NCI-H1105 treated with DMSO at 0.1 percent for 48 hours (cell line): ENCODE measurements around the gene KCNK1.
"Not testable (repeated sequence)": the region's sequence is repeated elsewhere in the genome, so short reads cannot be mapped to it uniquely, and the experiment has no call there.

Source experiments
- DNase-seq: peaks from one replicate; lab custom pipeline; 2025; lab: John Stamatoyannopoulos, UW

Gene KCNK1

DNA sequence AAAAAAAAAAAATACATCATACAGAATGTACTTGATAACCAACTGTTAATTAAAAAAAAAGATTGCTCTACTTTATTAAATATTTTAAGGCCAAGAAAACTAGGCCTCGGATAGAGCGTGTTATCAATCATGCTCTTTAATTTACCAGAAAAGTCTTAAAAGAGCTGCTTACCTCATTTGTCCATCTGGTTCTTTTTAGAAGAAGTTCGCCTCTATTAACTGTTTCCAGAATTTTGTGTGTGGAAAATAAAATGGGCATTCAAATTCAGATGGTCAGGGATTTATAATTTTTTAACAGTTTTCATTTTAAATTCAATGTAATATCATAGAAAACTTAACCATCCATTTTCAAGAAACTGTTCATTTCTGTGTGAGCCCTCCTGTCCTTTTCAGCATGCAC is 53.8 kb downstream of the KCNK1 start:
- DNase-seq = no peak

- DNase-seq = no peak
Observed at GRCh38 chr1:233668146-233668724, 54.3 kb downstream of the KCNK1 start.

- no peak for DNase-seq
Observed at GRCh38 chr1:233668725-233669294, 54.9 kb downstream of the KCNK1 start.

DNA sequence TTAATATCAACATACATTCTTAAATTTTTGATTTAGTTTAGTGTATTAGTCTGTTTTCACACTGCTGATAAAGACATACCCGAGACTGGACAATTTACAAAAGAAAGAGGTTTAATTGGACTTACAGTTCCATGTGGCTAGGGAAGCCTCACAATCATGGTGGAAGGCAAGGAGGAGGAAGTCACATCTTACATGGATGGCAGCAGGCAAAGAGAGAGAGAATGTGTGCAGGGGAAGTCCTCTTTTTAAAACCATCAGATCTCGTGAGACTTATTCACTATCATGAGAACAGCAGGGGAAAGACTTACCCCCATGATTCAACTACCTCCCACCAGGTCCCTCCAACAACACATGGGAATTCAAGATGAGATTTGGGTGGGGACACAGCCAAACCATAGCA is 56.5 kb downstream of the KCNK1 start:
- DNase-seq = not testable (repeated sequence)

DNA sequence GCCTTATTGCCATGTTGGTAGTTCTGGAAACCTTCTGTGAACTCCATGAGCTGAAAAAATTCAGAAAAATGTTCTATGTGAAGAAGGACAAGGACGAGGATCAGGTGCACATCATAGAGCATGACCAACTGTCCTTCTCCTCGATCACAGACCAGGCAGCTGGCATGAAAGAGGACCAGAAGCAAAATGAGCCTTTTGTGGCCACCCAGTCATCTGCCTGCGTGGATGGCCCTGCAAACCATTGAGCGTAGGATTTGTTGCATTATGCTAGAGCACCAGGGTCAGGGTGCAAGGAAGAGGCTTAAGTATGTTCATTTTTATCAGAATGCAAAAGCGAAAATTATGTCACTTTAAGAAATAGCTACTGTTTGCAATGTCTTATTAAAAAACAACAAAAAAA is 57.4 kb downstream of the KCNK1 start:
- no peak for DNase-seq

DNA sequence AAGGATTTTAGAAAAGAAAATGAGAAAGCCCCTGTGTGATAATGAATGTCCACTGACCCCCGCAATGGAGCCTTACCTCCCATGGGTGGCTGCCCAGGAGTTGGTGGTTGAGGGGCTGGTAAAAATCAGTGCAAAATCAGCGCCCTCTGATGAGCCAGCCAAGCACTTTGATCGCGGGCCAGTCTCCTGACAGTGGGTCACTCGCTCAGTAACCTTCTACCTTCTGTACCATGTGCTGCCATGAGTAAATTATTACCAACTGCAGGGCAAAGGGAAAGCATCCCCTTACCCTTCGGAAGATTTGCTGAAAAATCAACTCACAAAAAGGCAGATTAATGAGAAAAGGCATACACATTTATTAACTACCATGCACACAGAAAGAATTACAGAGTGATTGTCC is 58.8 kb downstream of the KCNK1 start:
- no peak for DNase-seq

DNA sequence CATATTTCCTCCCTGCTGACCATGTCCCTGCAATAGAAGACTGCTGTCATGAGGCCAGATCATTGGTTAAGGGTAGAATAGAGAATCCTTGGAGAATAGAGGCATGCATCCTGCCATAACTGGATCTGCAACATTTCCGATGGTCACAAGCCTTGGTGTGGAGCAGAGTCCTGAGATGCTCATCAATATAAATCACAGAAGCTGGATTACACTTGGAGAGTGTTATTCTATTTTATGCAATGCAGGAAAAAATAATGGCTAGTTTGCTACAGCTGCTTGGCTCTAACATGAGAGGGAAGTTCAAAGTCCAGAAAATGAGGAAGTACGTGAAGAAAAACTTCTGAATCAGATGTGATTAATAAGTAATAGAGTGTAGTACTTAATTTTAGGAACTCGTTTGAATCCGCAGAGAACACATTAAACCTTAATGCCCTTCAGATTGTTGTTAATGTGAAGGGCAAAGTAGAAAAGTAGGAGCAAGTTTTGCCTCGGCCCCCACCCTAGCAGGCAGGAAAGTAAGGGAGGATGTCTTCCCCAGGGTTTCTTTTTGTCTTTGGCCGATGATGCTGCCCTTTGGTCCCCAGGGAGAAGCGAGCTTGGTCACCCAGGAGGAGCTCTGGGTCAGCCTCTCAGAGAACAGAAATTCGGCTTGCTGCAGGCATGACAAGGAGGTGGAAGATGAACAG is 59.5 kb downstream of the KCNK1 start:
- DNase-seq = no peak

GRCh38 chr1:233673947-233674431 is 60.1 kb downstream of the KCNK1 start:
- DNase-seq = no peak

DNA sequence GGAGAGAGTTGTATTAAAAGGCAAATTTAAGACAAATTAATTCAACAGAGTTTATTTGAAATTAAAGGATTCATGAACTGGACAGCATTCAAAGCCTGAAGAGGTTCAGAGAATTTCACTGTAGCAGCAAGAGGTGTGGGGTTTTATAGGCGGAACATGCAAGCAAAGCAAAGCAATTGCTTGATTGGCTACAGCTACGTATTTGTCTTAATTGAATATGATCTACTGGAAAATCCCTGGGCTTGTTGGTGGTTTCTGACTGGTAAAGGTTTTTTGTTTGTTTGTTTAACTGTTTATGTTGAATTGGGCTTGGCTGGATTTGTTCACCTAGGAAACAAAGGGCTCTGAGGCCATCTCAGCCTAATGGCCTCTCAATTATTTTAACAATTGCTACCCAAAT is 61.5 kb downstream of the KCNK1 start:
- no peak for DNase-seq

GRCh38 chr1:233675893-233676292 is 62.0 kb downstream of the KCNK1 start:
- no peak for DNase-seq

GRCh38 chr1:233677690-233678354 is 63.9 kb downstream of the KCNK1 start:
- no peak for DNase-seq

DNA sequence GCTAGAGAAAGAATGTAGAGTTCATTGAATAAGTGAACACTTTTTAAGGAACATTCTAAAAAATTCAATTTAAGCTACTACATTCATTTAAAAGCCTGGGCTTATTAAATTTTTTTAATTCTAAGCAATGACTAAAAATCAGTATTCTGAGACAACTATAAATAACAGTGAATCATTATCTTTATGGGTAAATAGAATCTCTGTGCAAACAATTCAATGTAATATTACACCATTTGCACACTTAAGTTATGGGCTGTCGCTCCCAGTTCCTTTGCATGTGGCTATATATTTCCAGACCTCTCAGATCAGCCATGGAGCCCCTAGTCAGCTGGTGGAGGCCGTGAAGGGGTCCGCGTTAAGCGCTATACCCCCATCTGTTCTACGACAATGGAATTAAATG is 65.1 kb downstream of the KCNK1 start:
- no peak for DNase-seq

DNA sequence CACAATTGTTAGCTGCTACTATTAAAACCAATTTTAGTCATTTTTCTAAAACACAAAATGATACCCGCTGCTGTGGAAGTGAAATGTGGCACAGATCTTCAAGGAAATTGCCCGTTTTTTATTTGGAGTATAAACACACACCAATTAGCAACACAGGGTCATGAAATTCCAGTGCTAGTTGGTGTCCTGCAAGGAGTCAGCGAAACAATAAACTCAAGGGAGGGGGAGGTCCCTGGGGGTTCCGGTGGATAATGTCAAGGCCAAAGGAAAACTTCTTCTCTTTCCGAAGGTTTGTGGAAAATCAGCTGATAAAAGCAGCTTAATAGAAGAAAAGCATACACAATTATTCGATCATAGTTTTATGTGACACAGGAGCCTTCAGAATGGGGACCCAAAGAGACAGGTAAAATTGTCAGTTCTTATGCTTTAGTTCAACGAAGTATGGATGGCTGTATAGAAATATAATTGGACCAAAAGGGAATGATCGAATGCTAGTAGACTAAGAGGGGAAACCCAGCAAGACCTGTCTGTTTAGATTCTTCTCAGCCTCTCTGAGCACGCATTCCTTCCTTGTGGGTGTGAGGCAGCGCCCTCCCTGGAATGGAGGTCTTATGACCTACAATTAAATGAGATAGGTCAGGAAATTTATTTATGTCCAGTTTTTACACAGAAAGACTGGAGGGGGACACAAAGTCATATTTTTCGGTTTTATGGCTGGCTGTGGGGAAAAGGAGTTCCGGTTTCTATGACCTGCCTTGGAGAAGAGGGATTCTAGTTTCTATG is 65.9 kb downstream of the KCNK1 start:
- no peak for DNase-seq

- DNase-seq = no peak
Observed at GRCh38 chr1:233681285-233681684, 67.4 kb downstream of the KCNK1 start.

DNA sequence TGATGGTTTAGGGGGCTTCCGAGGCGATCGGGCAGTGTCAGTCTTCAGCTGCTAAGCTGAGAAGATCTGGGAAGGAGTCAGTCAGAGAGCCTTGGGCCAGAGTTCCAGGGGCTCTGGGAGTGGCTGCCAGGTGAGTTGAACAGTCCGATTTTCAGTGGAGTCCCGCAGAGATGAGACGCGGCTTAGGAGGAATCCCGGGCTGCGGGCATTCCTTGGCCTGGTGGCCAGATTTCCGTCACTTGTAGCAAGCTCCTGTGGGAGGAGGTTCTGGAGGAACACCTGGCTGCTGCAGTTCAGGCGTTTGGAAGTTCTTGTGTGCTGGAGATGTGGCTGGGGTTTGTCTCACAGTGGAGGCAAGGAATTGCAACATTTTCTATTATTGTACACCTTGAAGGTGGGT is 72.7 kb downstream of the KCNK1 start:
- not testable (repeated sequence) for DNase-seq

DNA sequence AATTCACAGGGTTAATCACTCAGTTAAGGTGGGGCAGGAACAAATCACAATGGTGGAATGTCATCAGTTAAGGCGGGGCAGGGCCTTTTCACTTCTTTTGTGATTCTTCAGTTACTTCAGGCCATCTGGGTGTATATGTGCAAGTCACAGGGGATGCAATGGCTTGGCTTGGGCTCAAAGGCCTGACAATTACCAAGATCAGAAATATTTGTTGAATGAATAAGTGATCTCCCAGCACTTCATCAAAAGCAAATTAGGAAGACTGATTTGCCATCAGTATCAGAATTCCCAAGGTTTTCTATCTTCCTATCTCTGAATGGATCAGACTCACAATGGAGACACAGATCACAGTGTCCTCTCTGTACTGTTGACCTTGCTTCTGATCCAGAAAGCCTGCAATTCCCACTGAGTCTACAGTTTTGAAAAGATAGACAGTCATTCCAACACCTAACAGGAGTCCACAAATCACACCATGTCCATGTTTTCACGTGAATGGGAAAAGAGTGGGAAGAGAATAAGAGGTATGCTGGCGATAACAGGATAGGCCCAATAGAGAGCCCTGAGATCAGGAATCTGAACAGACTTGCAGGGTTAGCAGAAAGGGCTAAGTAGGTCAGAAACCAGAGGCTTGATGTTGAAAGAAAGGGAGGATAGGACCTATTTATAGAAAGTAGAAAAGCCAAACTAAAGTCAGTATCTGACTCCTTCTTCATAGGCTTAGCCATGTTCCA is 75.3 kb downstream of the KCNK1 start:
- DNase-seq = no peak

GRCh38 chr1:233689748-233690254 is 75.9 kb downstream of the KCNK1 start:
- DNase-seq = no peak

DNA sequence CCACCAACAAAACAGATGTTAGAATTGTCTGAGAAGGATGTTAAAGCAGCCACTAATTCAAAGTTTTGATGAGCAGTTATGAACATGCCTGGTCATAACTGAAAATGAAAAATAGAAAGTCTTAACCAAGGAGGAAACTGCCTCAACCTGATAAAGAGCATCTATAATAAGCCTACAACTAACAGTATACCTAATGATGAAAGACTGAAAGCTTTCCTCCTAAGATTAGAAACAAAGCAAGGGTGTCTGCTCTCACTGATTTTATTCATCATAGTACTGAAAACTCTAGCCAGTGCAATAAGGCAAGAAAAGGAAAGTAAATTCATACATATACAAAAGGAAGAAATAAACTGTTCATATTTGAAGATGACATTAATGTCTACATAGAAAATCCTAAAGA is 82.0 kb downstream of the KCNK1 start:
- no peak for DNase-seq

GRCh38 chr1:233700338-233700737 is 86.4 kb downstream of the KCNK1 start:
- DNase-seq = peak; percentile 84

DNA sequence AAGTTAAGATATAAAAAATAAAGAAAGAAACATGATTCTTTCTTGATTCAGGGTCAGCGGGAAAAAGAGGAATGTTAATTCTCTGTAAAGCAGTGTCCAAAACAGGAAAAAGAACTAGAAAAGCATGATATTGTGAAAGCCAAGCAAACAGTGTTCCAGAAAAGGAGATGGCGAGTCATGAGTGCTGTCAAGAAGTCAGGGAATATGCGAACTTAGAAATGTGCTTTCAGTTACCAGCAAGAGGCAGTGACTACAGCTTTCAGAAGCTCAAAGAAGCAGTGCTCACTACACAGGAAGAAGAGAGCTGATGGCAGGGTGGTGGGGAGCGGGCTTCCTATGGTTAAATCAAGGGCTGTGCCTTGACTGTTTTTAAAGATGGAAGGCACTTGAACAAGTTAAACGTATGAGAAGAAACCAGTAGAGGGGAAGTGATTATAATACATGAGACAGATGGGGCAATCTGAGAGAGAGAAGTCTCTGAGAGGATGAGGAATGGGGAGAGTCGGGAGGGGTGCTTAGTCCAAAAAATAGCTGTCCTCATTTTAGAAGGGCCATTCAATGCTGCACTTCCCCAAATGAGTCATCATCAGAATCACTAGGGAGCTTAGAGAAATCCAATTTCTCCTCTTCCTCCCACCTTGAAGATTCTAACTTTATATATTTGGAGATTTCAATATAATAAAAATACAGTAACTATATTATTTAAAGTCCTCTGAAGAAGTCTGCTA is 90.4 kb downstream of the KCNK1 start:
- no peak for DNase-seq
